Measurements from ENCODE around the gene GLI1.
A peak's percentile ranks its signal among the peaks of the same experiment; 100 is the strongest.

Gene GLI1

GRCh38 chr12:57520053-57520818 is 60.7 kb downstream of the GLI1 start, which contains the start of gene DDIT3:
Gene DDIT3 (minus strand): TSS chr12:57520514. CDS start chr12:57517406, 3,108 bp downstream.
- DNase-seq (ENCODE audit: low spot score), result peak; percentile 99

- DNase-seq (ENCODE audit: low spot score), result peak; percentile 57
Measured at GRCh38 chr12:57521525-57522010, 62.0 kb downstream of the GLI1 start.
